Spleen (tissue), 7 donors: ENCODE results near the gene PBOV1.

Experiments
- POLR2A ChIP-seq, 3 donors: fragments of 450-650 bp; IDR thresholded peaks; one replicate each; pipeline ENCODE4 v1.5.1; 2017; ENCODE audit warnings: antibody characterized with exemption in 3 of 3, mild to moderate bottlenecking in 1 of 3
- TF ChIP-seq, protein P1 (sequence below), 11 experiments: fragments of 200-600 bp in 7 of 11; fragments of 450-650 bp in 4 of 11; sonication (generic) in 4 of 11; IDR thresholded peaks in 8 of 11; conservative IDR thresholded peaks in 3 of 11; 1 replicate in 7 of 11; 2 replicates in 4 of 11; pipeline versions ENCODE4 v1.4.0 to v1.8.0; 2016 to 2021; ENCODE audit warnings: antibody characterized with exemption in 11 of 11, inconsistent platforms in 4 of 11, mild to moderate bottlenecking in 1 of 11
- donor health status: DM: no; HTN: no; CAD: no; lungs with moderate emphysema.
- donor health status: DM: no; HTN: no; CAD: no.
- donor health status: DM: no; HTN: no; CAD: no.

DNA sequence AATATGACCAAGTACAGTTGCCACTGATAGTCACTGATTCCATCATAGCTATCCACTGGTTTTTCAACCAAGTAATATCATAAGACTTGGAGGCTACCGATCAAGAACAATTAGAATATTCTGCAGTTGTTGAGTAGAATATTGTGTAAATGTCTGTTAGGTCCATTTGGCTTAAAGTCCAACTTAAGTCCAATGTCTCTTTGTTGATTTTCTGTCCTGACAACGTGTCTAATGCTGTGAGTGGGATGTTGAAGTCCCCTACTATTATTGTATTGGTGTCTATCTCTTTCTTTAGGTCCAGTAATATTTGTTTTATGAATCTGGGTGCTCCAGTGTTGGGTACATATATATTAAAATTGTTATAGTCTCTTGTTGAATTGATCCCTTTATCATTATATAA lies 42.7 kb downstream of the PBOV1 start:
- TF ChIP-seq, protein P1, sequence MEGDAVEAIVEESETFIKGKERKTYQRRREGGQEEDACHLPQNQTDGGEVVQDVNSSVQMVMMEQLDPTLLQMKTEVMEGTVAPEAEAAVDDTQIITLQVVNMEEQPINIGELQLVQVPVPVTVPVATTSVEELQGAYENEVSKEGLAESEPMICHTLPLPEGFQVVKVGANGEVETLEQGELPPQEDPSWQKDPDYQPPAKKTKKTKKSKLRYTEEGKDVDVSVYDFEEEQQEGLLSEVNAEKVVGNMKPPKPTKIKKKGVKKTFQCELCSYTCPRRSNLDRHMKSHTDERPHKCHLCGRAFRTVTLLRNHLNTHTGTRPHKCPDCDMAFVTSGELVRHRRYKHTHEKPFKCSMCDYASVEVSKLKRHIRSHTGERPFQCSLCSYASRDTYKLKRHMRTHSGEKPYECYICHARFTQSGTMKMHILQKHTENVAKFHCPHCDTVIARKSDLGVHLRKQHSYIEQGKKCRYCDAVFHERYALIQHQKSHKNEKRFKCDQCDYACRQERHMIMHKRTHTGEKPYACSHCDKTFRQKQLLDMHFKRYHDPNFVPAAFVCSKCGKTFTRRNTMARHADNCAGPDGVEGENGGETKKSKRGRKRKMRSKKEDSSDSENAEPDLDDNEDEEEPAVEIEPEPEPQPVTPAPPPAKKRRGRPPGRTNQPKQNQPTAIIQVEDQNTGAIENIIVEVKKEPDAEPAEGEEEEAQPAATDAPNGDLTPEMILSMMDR (IDR thresholded peaks at IDR 0.05 in 8 of 11, conservative IDR thresholded peaks at IDR 0.05 in 3 of 11), result no peak
- TF ChIP-seq POLR2A (IDR thresholded peaks at IDR 0.05), result no peak
